Prostate gland (tissue), 2 donors: ENCODE results near the gene DENND5A.

Source experiments
- POLR2A ChIP-seq: fragments of 450-650 bp; IDR thresholded peaks from one replicate; pipeline ENCODE4 v1.6.1; 2016; ENCODE audit warnings: antibody characterized with exemption, mild to moderate bottlenecking
- POLR2AphosphoS5 ChIP-seq: sonication (generic); formaldehyde crosslinking; IDR thresholded peaks from one replicate; pipeline ENCODE4 v1.6.1; 2017; ENCODE audit warnings: antibody characterized with exemption
- TF ChIP-seq, protein P1 (sequence below), 4 experiments: fragments of 200-600 bp in 2 of 4; fragments of 450-650 bp in 2 of 4; sonication (generic) in 2 of 4; IDR thresholded peaks; 1 replicate in 3 of 4; 2 replicates in 1 of 4; pipeline ENCODE4 v1.5.1; 2016 to 2019; ENCODE audit warnings: antibody characterized with exemption in 4 of 4, mild to moderate bottlenecking in 2 of 4, moderate library complexity in 2 of 4

GRCh38 chr11:9200471-9200870 lies 64.7 kb downstream of the DENND5A start:
- TF ChIP-seq, protein P1, sequence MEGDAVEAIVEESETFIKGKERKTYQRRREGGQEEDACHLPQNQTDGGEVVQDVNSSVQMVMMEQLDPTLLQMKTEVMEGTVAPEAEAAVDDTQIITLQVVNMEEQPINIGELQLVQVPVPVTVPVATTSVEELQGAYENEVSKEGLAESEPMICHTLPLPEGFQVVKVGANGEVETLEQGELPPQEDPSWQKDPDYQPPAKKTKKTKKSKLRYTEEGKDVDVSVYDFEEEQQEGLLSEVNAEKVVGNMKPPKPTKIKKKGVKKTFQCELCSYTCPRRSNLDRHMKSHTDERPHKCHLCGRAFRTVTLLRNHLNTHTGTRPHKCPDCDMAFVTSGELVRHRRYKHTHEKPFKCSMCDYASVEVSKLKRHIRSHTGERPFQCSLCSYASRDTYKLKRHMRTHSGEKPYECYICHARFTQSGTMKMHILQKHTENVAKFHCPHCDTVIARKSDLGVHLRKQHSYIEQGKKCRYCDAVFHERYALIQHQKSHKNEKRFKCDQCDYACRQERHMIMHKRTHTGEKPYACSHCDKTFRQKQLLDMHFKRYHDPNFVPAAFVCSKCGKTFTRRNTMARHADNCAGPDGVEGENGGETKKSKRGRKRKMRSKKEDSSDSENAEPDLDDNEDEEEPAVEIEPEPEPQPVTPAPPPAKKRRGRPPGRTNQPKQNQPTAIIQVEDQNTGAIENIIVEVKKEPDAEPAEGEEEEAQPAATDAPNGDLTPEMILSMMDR (IDR thresholded peaks at IDR 0.05), result no peak
- TF ChIP-seq POLR2A (no peak), POLR2AphosphoS5 (no peak)
